22Rv1 (cell line): Measurements from ENCODE around the gene MTFMT.
"Not testable (repeated sequence)": the region's sequence is repeated elsewhere in the genome, so short reads cannot be mapped to it uniquely, and the experiment has no call there.

Source experiments
- H3K27ac ChIP-seq: fragments of 450-650 bp; 2 replicates; pipeline ENCODE4 v1.5.1; 2017
- CTCF ChIP-seq: fragments of 450-650 bp; IDR thresholded peaks from 2 replicates; pipeline ENCODE4 v1.5.1; 2017; ENCODE audit warnings: mild to moderate bottlenecking
- ZFX ChIP-seq: fragments of 450-650 bp; IDR thresholded peaks from 2 replicates; pipeline ENCODE4 v1.6.1; 2017; ENCODE audit warnings: antibody characterized with exemption, borderline replicate concordance

The MTFMT gene

DNA sequence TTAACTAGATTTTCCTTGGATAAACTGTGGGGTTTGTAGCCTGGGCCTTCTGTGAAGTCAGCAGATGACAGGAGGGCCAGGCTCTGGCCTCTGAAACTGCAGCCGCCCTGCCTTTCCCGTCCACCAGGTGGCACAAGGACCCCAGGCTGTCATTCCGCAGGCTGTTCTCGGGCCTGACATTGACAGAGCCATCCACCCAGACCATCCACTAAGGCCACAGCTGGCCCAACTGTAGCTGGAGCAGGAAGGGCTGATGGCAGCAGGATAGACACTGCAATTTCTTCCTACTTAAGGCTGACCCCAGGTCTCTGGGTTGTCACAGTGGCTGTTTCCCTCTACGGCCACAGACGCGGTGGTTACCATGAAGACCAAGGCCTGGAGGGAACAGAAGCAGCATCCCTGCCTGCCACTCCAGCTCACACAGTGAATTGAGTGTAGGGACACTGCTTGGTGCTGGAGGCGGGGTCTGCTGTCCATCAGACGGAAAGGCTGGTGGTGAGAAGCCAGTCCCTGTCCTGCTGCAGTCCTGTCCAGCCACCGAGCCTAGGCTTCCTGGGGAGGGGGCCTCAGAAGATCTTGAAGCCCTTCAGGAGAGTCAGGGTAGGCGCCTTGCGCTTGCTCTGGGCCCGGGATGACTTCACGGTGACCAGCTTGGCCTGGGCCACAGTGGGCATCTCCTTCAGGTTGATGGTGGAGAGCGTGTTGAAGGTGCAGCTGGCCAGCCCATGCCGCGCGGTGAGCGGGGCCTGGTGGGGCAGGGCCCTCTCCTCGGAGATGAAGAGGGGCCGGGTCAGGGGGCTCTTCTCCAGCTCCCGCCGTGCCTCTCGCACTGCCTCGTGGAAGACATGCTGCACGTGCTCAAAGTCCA, 25.1 kb upstream of the MTFMT start:
- no peak overlapping the region for H3K27ac ChIP-seq
- peak; percentile 92 for TF ChIP-seq CTCF
- TF ChIP-seq ZFX, result no peak

GRCh38 chr15:65052956-65053355, 23.5 kb upstream of the MTFMT start:
- H3K27ac ChIP-seq, result no peak overlapping the region
- TF ChIP-seq CTCF, result no peak

- TF ChIP-seq ZFX, result no peak
- no peak for TF ChIP-seq CTCF
- H3K27ac ChIP-seq, result no peak overlapping the region
These were observed 21.8 kb upstream of the MTFMT start for GRCh38 chr15:65051266-65051665.

- H3K27ac ChIP-seq, result no peak overlapping the region
- TF ChIP-seq CTCF (no peak), ZFX (no peak)
These were observed 20.8 kb upstream of the MTFMT start for GRCh38 chr15:65050270-65050669.

DNA sequence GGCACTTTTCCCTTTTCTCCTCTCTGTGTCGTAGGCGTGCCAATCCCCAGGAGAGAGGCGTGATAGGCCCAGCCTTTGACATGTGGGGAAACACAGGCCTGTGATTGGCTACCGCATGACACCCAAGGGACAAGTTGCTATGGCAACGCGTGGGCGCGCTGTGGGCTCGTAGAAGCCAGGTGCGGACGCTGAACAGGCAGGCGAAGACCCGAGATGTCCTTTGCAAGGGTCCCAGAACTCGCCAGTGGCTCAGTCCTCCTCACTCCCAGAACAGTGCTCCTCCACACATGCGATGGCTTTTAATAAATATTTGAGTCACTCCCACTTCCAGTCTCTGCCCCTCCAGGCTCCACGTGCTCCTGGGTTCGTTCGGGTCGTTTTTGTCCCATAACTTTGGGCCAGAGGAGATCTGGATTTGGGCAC, 20.0 kb upstream of the MTFMT start:
- no peak overlapping the region for H3K27ac ChIP-seq
- TF ChIP-seq ZFX, result no peak
- TF ChIP-seq CTCF, result no peak

GRCh38 chr15:65048241-65048640, 18.8 kb upstream of the MTFMT start:
- no peak overlapping the region for H3K27ac ChIP-seq
- no peak for TF ChIP-seq CTCF
- no peak for TF ChIP-seq ZFX

DNA sequence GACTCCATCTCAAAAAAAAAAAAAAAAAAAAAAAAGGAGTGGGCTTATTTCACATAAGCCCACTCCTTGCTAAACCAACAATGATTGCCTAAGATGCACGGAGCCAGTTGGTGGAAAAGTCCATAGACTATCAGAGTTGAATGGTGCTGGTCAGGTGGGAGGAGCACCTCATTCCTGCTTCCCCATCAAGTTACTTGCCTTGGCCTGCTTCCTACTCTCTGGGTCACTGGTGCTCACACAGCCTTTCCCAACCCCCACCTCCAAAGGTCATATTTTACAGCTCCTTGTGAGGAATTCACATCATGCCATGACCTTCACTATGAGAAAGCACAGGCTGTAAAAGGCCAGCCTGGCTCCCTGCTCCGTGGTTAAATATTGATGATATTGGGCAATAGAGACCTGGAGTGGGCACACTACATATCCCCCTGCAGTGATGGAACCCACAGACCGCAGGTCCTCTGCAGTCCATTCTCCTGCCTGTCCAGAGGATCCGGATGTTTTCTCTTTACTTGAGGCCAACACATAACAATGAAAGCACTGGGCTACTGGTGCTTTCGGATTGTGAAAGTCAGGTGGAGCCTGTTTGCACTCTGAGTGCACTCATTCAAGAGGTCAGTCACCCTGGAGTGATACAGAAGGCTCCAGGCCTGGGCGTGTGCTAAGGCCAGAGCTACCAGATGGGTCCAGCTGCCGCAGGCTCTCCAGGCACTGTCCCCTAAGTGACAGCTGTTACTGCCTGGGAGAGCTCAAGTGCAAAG, 15.5 kb upstream of the MTFMT start, which contains the start of gene SLC51B:
Gene SLC51B, plus strand, starts transcription at position 664 of the 758 bp plus-strand sequence. CDS start 4,618 bp downstream, outside the sequence.
- no peak within 1 kb of the TSS for H3K27ac ChIP-seq
- TF ChIP-seq CTCF (no peak), ZFX (no peak)

- not testable (repeated sequence) for H3K27ac ChIP-seq
These were observed 14.8 kb upstream of the MTFMT start for GRCh38 chr15:65044218-65044617.
